D721Med (cell line): ENCODE data around the gene AFF1.

Experiments used
- DNase-seq: peaks from one replicate; pipeline ENCODE4 v3.0.0; 2011; ENCODE audit warnings: low spot score; ENCODE audit not compliant: insufficient read length
- FAIRE-seq: peaks from 2 replicates; lab custom pipeline; 2011; peaks lifted over from hg19 to GRCh38; lab: Jason Lieb, UNC
- CTCF ChIP-seq: IDR thresholded peaks from 2 replicates; pipeline ENCODE4 v1.5.1; 2012; ENCODE audit warnings: mild to moderate bottlenecking, control low read depth; ENCODE audit not compliant: insufficient read depth; ENCODE audit errors: missing control alignments

The AFF1 gene

GRCh38 chr4:87053176-87053658, 118.4 kb downstream of the AFF1 start:
- no peak for TF ChIP-seq CTCF
- DNase-seq (no peak), FAIRE-seq (no peak)

GRCh38 chr4:87053802-87054767, 119.3 kb downstream of the AFF1 start:
- DNase-seq (no peak), FAIRE-seq (peak; percentile 96)
- no peak for TF ChIP-seq CTCF

GRCh38 chr4:87054900-87055299, 120.1 kb downstream of the AFF1 start:
- no peak for DNase-seq
- no peak for FAIRE-seq
- TF ChIP-seq CTCF: no peak

- FAIRE-seq (no peak), DNase-seq (no peak)
- no peak for TF ChIP-seq CTCF
Observed at GRCh38 chr4:87055311-87055710, 120.5 kb downstream of the AFF1 start.

GRCh38 chr4:87056881-87057280, 122.1 kb downstream of the AFF1 start:
- TF ChIP-seq CTCF: no peak
- FAIRE-seq: no peak
- DNase-seq: no peak

GRCh38 chr4:87057835-87058355, 123.1 kb downstream of the AFF1 start:
- TF ChIP-seq CTCF: no peak
- DNase-seq: no peak
- no peak for FAIRE-seq
